DMS53 treated with DMSO at 0.1 percent for 48 hours (cell line): ENCODE data around the gene TMOD1.
"Not testable (repeated sequence)": the region's sequence is repeated elsewhere in the genome, so short reads cannot be mapped to it uniquely, and the experiment has no call there.

Source experiments
- DNase-seq: peaks from one replicate; lab custom pipeline; 2025; ENCODE audit not compliant: unreplicated experiment; lab: John Stamatoyannopoulos, UW

TMOD1 gene

DNA sequence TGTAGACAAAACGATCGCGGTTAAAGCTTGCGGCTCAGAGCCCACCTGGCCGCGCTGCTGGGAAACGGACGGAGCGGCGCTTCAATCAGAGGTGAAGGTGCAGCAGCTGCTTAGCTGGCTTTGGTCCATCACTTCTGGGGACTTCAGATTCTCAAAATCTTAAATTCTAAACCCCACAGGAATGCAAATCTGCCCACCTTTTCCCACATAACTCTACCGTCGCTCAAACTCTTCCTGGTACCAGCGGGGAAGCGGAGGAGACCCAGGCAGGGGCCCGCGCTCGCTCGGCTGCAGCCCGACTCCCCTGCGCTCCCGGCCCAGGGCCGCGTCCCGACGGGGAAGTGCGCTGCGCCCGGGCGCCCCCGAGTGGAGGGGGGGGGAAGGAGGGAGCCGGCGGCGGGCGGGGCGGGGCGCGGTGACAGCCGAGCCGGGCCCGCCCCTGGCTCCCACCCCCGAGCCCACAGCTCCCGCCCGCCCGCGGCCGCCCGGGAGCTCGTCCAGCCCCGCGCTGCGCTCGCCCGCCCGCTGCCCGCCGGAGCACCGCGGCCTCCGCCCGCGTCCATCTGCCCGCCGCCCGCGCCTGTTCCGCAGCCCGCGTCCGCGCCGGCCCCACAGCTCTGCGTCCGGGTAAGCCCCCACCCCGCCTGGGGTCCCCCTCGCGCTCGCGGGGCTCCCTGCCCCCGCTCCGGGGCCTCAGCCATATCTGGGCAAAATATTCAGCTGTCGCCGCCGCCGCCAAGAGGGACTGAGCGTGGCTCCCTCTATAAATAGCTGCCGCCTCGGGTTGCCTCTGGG, at the start of gene TMOD1:
TSS of gene TMOD1 (plus strand) at position 490 of the 795 bp plus-strand sequence. CDS start 22,523 bp downstream, outside the sequence.
- DNase-seq: peak; percentile 55

DNA sequence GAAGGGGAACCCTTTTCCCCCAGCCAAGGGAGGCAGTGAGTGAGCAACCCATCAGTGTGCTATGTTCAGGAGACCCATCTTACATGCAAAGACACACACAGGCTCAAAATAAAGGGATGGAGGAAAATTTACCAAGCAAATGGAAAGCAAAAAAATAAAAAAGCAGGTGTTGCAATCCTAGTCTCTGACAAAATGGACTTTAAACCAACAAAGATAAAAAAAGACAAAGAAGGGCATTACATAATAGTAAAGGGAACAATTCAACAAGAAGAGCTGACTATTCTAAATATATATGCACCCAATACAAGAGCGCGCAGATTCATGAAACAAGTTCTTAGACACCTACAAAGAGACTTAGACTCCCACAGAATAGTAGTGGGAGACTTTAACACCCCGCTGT, 47.9 kb upstream of the TMOD1 start:
- DNase-seq: not testable (repeated sequence)

DNA sequence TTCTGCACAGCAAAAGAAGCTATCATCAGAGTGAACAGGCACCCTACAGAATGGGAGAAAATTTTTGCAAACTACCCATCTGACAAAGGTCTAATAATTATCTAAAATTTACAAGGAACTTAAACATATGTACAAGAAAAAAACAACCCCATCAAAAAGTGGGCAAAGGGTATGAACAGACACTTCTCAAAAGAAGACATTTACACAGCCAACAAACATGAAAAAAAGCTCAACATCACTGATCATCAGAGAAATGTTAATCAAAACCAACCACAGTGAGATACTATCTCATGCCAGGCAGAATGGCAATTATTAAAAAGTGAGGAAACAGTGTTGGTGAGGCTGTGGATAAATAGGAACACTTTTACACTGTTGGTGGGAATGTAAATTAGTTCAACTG, 44.6 kb upstream of the TMOD1 start:
- not testable (repeated sequence) for DNase-seq

DNA sequence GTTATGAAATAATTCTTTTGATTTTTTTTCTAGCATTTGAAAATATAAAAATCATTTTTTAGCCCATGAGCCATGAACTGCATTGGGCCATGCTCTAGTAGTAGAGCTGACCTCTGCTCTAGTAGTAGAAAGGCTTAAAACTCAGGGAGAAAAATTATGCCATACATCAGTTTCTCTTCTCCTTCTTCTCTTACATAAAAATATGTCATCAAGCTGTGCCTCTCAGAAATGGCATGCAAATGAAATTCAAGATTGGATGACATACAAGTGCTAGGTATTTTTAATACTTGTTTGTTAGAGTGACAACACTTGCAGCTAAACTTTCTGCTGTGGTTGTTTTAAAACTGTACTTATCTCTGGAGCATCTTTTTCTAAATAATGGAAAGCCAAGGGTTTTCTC, 42.1 kb upstream of the TMOD1 start:
- no peak for DNase-seq

DNA sequence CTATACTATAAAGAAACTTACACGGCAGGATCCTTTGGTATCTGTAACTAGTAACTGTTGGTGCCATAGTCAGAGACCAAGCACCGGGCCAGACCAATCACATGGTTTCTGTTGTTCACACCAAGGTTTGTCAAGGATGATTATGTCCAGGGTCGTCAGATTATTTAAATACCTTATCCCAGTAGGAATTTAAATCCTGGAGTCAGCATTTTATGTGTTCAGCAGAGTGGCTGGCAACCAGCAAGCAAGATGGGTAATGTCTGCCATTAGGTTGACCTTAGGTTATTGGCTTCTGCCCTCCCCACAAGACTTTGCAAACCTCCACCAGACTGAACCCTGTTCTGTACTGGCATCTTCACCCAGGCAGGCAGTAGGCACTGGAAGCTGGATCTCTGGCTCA, 39.3 kb upstream of the TMOD1 start:
- DNase-seq: no peak

DNA sequence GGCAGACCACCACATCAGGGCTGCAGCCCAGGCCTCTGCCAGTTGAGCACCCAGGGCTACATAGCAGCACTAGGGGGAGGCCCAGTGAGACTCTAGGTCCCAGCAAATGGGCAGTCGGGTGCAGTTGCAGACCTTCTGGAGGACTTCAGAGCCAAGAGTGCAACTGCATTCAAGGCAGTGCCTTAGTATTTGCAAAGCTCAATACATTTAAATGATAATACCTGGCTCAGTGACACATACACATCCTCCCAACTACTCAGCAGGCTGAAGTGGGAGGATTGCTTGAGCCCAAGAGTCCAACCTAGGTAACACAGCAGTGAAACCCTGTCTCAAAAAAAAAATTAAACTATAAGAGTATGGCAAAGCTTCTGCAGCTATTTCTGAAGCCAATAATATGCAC, 38.6 kb upstream of the TMOD1 start:
- no peak for DNase-seq

DNA sequence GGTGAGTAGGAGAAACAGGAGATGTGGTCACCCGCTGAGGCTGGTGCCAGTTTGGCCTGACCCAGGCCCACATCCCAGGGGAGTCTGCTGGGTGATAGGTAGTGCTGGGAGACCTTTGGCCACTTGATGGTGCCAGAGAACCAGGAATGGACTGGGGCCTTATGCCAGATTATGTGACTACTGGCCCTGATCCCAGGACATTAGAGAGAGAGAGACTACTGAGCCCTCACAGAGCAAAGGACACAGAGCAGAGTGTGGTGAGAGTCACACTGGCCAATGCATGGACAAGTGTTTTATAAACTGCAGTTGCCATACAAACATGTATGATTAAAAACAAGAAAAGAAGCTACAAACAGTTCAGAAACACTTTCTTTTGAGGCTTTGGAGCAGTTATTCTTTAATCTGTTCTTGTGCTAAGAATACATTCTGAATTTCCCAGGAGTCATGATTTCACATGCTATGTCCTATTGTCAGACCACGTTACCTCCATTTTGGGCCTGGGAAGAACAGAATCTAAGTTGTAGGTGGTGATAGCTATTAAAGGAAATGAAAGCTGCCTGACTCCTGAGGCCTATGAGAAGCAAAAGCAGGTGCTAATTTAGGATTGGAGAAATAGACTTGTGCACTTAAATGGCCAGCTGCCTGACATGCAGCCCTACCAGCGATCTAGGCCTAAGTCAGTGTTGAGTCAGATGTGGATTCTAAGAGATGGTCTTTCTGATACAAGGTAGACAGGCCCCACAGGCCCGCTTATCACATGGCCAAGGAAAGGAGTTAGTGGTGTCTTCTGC, 32.6 kb upstream of the TMOD1 start:
- peak; percentile 32 for DNase-seq

DNA sequence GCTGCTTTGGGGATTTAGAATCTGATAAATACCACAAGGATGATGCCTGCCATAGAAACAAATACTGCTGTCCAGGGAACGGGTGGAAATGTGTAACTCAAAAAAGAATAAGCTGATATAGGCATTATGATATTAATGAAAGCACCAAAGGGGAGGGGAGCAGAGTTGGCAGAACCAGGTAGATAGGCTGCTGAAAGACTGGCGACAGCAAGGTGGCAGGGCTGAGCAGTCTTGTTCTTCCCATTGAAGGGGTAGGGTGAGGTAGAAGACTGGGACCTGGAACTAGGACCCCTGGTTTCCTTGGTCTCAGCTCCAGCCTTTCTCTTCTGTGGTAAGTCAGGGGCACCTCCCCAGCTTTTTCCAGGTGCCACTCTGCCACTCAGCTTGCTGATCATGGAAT, 31.4 kb upstream of the TMOD1 start:
- no peak for DNase-seq

DNA sequence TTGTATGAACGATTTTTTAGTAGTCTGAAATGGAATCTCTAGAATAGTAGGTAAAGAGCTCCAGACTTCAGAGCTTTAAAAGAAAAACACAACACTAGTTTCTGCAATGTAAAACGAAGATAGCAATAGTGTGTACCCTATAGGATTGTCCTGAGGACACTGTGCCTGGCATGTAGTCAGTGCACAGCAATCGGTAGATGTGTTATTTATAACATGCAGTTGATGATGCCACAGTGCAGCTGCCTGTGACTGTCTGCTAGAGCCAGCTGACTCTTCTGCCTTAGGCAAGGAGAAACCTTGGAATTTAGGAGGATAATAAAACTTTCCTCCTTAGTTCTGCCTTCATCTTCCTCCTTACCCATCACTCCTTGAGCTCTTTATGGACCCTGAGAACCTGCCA, 27.7 kb upstream of the TMOD1 start:
- DNase-seq: no peak

DNA sequence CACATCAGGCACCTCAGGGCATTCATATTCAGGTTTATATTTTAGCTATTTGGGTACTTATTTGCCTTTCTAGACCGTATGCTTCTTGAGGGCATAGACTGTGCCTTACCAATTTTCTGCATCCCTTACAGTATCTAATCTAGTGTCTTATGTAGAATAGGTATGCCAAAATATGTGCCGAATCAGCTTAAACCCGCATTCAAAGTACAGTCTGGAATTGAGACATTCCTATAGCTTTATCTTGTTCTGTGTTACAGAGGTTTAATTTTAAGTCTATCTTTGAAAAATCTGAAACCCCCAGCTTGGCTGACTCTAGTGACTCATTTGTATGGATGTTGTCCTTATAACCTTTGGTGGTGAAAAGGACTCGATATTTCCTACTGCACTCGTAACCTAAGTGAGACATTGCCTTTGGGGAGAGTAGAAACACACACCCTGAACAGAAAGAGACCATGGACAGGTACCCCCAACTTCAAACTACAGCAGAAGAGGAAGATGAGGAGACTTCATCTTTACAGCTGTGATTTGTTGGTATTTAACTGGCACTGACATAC, 27.0 kb upstream of the TMOD1 start:
- no peak for DNase-seq

DNA sequence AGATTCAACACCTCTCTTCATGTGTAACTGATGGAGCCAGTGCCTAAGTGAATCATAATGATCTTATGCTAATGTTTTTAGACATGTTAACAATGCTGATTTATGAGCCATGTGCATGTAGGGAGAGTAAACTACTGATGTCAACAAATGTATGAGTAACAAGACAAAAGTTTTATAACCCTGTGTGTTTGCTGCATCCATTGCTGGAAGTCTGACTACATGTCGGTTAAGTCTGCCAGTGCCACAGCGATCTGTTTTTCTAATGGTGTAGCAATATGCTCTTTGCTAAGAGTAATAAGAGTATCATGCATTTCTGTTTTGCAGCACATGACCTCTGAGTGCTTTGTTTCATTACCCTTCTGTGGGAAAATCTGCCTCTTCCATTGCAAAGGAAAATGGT, 26.4 kb upstream of the TMOD1 start:
- DNase-seq: no peak

DNA sequence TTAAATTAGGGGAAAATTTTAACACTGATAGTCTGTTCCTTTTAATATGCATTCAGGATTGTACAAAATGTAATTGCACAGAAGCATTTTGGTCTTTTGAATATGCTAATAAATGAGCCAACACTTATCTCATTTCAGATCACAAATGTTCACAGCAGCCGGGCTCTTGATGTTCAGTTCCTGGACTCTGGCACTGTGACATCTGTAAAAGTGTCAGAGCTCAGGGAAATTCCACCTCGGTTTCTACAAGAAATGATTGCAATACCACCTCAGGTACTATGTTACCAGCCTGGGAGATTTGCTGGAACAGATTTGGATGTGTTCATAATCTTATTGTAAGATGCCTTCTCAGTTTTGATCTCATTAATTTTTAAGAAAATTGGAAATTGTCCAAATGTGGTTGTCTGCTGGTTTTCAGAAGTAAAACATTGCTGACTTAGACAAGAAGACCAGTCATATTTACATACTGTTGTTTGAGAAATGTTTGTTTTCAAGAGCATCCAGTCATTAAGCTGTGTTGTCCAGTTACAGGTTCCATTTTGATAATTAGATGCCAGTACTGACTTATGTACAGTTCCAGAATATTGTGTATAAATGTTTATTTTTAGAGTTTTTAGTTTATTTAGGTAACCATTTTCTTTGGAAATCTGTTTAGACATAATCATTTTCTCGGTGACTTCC, 23.0 kb upstream of the TMOD1 start:
- no peak for DNase-seq

DNA sequence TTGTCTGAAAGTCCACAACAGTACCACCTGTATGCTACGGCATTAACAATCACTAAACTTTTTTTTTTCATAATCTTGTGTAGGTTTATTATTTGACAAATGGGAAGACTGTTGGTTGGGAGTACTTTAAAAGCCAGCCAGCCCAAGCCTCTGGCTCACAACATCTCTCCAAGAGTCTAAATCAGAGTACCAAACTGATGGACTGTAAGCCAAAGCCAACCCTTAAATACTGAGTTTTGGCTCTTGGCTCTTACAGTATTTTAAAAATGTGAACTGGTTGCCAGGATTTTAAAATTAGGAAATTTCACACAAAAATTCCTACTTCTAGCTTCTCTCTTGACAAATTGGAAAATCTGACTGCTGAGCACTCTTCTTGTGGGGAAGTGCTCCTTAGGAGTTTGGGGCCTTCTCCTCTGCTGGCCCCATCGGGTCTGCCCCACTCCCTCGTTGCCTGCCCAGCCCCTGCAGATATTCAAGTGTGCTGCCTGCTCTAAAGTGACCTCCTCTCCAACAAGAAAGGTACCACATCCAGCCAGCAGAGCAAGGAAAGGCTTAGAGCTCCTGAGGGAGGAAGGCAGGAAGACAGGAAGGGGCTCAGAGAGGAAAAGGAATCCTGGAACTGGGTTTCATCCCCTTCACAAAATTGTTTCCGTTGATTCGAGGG, 21.8 kb upstream of the TMOD1 start:
- DNase-seq: no peak

DNA sequence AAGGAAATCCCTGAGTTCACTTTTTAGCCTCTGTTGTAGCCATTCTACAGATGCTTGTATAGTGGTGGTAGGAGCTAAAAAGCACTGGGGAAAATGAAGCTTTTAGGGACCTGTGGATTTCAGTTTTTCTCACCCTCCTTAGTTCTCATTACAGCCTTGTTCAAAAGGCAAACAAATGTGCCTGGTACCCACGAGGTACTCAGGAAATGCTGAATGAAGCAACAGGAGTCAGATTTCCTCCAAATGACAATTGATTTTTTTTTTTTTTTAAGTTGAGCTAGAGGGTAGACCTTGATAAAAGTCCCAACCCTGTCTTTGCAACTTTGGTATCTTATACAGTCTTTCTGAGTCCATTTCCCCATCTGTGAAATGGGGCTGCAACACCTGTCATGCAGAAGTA, 21.3 kb upstream of the TMOD1 start:
- no peak for DNase-seq

DNA sequence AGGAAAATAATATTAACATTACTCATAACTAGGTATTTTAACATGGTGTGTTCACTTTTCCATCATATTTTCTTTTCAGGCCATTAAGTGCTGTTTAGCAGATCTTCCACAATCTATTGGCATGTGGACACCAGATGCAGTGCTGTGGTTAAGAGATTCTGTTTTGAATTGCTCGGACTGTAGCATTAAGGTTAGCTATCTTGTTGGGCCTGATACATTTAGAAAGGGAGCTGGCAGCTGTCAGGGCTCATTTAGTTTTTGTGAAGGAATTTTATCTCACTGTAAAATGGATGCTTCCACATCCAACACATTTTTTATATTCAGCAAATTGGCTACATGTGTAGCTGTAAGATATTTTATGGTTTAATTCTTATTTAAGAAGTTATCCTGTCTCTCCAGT, 20.7 kb upstream of the TMOD1 start:
- DNase-seq: no peak

DNA sequence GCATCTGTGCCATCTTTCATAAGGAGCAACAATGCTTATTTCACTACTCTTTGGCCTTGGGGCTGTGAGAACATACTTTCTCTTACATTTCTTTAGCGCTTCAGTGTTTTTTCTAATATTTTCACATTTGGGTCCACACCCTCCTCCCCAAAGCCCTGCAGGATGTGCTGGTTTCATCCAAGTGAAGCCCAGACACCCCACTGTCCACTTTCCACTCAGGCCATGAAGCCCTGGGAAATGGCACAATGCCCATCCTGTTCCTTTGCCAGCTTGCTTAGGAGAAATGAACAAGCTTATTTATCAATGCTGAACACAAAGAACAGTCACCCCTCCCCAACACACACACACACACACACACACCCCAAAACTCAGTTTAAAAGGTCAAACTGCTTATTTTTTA, 17.3 kb upstream of the TMOD1 start:
- DNase-seq: no peak

DNA sequence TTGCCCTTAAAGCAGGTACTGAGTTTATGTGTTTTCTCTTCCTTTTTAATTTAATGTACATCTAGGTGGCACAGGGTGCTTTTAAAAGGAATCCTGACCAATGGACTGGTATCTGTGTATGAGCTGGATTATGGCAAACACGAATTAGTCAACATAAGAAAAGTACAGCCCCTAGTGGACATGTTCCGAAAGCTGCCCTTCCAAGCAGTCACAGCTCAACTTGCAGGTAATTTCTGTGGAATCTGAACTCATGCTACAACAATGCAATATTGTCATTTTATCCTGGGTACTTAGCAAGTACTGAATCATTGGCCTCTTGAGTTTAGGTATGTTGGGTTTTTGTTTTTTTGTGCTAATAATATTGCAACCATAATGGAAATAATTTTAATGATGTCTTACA, 14.4 kb upstream of the TMOD1 start:
- no peak for DNase-seq

DNA sequence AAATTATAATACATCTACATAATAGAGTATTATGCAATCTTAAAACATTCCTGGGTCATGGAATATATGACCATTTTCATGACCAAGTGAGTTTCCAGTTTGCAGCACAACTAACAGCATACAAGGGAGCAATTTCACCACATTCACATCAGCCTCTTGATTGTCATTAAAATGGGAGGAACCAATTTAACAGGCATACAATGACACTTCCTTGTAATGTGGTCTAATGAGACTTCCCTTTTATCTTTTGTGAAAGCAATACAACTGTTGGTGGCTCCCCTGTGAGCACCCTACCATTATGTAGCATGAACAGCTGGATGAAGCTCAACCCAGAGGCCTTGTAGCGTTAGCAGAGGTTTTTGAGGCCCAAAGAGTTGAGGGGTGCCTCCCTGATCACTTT, 13.6 kb upstream of the TMOD1 start:
- DNase-seq: no peak

DNA sequence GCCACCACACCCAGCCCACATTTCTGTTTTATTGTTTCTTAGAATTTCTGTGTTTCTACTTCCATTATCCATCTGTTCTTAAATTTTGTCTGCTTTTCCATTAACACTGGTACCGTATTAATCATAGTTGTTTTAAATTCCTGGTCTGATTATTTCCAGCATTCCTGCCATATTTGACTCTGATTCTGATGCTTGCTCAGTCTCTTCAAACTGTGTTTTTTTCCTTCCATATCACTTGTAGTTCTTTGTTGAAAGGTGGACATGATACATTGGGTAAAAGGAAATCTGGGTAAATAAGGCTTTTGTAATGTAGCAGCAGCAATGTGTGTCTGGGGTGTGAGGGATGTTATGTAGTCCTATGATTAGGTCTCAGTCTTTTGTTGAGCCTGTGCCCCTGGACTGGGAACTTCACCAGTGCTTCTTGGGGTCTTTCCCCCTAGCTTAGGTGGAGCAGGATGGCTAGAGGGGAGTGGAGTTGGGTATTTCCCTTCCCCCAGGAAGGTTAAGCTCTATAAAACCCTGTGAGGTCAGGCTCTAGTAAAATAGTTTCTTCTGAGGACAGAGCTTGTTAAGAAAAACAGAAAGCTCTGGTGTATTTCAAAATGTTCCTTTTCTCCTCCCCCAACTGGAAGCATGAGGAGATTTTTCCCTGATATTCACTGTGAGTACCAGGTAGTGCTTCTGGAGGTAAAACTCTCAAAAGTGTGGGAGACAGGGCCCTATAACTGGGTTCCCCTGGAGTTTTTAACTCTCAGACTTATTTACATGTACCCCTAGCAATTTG, 10.1 kb upstream of the TMOD1 start:
- DNase-seq: no peak
